RWPE2 (cell line): ENCODE results near the gene SBF1.
A peak's percentile ranks its signal among the peaks of the same experiment; 100 is the strongest.
"Not testable (repeated sequence)": the region's sequence is repeated elsewhere in the genome, so short reads cannot be mapped to it uniquely, and the experiment has no call there.

Experiments used
- ATAC-seq: fragments of 200-7000 bp; cut with Tn5 transposase; 3 replicates; pipeline ENCODE4 v1.9.1; 2021; ENCODE audit warnings: low read depth
- DNase-seq: peaks from one replicate; pipeline ENCODE4 v3.0.0-alpha.2; 2020; ENCODE audit warnings: low spot score
- H3K27ac ChIP-seq: fragments of 450-650 bp; 2 replicates; pipeline ENCODE4 v1.5.1; 2017; ENCODE audit warnings: mild to moderate bottlenecking; ENCODE audit not compliant: poor library complexity, severe bottlenecking
- H3K27me3 ChIP-seq: fragments of 250-450 bp; sonication (Bioruptor Pico); 2 replicates; pipeline ENCODE4 v1.5.1; 2021; ENCODE audit warnings: mild to moderate bottlenecking, moderate library complexity; ENCODE audit not compliant: insufficient read depth, poor library complexity, severe bottlenecking
- H3K36me3 ChIP-seq: fragments of 250-450 bp; sonication (Bioruptor Pico); 2 replicates; pipeline ENCODE4 v1.5.1; 2020; ENCODE audit warnings: low read depth, mild to moderate bottlenecking, moderate library complexity
- H3K4me1 ChIP-seq: fragments of 250-450 bp; sonication (Bioruptor Pico); 2 replicates; pipeline ENCODE4 v1.5.1; 2021; ENCODE audit warnings: mild to moderate bottlenecking, moderate library complexity; ENCODE audit not compliant: insufficient read depth, poor library complexity, severe bottlenecking
- H3K4me3 ChIP-seq: fragments of 250-450 bp; sonication (Bioruptor Pico); 2 replicates; pipeline ENCODE4 v1.5.1; 2021; ENCODE audit warnings: mild to moderate bottlenecking, moderate library complexity; ENCODE audit not compliant: severe bottlenecking
- H3K9me3 ChIP-seq: fragments of 250-450 bp; sonication (Bioruptor Pico); 2 replicates; pipeline ENCODE4 v1.5.1; 2021; ENCODE audit warnings: mild to moderate bottlenecking, moderate library complexity; ENCODE audit not compliant: severe bottlenecking
- CTCF ChIP-seq: fragments of 450-650 bp; IDR thresholded peaks from one replicate; pipeline ENCODE4 v1.5.1; 2017; ENCODE audit warnings: mild to moderate bottlenecking, moderate library complexity; ENCODE audit not compliant: poor library complexity, severe bottlenecking

The SBF1 gene

GRCh38 chr22:50399751-50400331 is 75.0 kb downstream of the SBF1 start:
- Histone ChIP-seq H3K9me3 (no peaks in the 10 kb centered on the region), H3K27ac (no peak overlapping the region), H3K4me3 (no peak overlapping the region), H3K27me3 (no peaks in the 10 kb centered on the region), H3K36me3 (peaks cover 21% of the 10 kb centered on the region; the same call in 1 of the 2 replicates), H3K4me1 (no peaks in the 10 kb centered on the region)
- TF ChIP-seq CTCF, result peak; percentile 29
- peak; percentile 50; the same call in 2 of the 3 replicates for ATAC-seq
- no peak for DNase-seq

GRCh38 chr22:50398831-50399648 is 75.8 kb downstream of the SBF1 start:
- ATAC-seq, result no peak
- H3K36me3 ChIP-seq, result peaks cover 19% of the 10 kb centered on the region; the same call in 1 of the 2 replicates

GRCh38 chr22:50397371-50398060 is 77.3 kb downstream of the SBF1 start:
- not testable (repeated sequence) for H3K27me3 ChIP-seq, ATAC-seq, H3K4me3 ChIP-seq, H3K9me3 ChIP-seq, H3K27ac ChIP-seq, DNase-seq, H3K4me1 ChIP-seq
- peaks cover 25% of the 10 kb centered on the region for H3K36me3 ChIP-seq

More at GRCh38 chr22:50398831-50399648, 75.8 kb downstream of the SBF1 start:
- no peaks in the 10 kb centered on the region for H3K27me3 ChIP-seq
- TF ChIP-seq CTCF, result no peak
- no peak overlapping the region for H3K27ac ChIP-seq
- no peaks in the 10 kb centered on the region for H3K9me3 ChIP-seq
- H3K4me3 ChIP-seq, result no peak overlapping the region
- DNase-seq, result no peak
- H3K4me1 ChIP-seq, result no peaks in the 10 kb centered on the region

GRCh38 chr22:50396751-50397370 is 78.0 kb downstream of the SBF1 start:
- ATAC-seq, result no peak
- peaks cover 25% of the 10 kb centered on the region for H3K36me3 ChIP-seq
- H3K9me3 ChIP-seq, result no peaks in the 10 kb centered on the region
- H3K27me3 ChIP-seq, result no peaks in the 10 kb centered on the region
- H3K4me1 ChIP-seq, result no peaks in the 10 kb centered on the region
- no peak for DNase-seq
- H3K27ac ChIP-seq, result no peak overlapping the region
- TF ChIP-seq CTCF, result no peak
- no peak overlapping the region for H3K4me3 ChIP-seq
